Lower leg skin (tissue), 4 donors: ENCODE measurements around the gene CUL9. TPM values are rescaled to one million over a fixed set of nuclear protein-coding genes. Genes with fewer than 3 reads are reported as not detected.

Experiments used
- DNase-seq, 2 donors: peaks; one replicate each; pipeline ENCODE4 v3.0.0-alpha.2; 2019; ENCODE audit warnings: low spot score in 2 of 2
- H3K4me3 ChIP-seq: fragments of 200-600 bp; sonication (generic); 2 replicates; pipeline ENCODE4 v1.5.1; 2017; ENCODE audit warnings: mild to moderate bottlenecking, low read depth; ENCODE audit not compliant: poor library complexity, severe bottlenecking
- POLR2A ChIP-seq, 2 donors: fragments of 450-650 bp; IDR thresholded peaks; one replicate each; pipeline ENCODE4 v1.6.1; 2016 to 2017; ENCODE audit warnings: antibody characterized with exemption in 2 of 2, mild to moderate bottlenecking in 1 of 2, moderate library complexity in 1 of 2
- WGBS, 2 donors: methylation state at CpG; one replicate each; pipeline ENCODE4 v1.1.5; 2018; 5-methylcytosine and 5-hydroxymethylcytosine counted together
- intact Hi-C: fragments of 100-400 bp; cut with DNase I; formaldehyde crosslinking; loops from one replicate; pipeline ENCODE4 v1.15.0; 2023; ENCODE audit warnings: low total_unique reads
- total RNA-seq, 4 donors: library from RNA; depleted of rRNA; stranded (reverse); fragments of >200 nt; gene quantifications; one replicate each; pipeline ENCODE4 v1.1.0, GENCODE V29; 2016
- TF ChIP-seq, protein P1 (sequence below), 3 donors: fragments of 450-650 bp; IDR thresholded peaks; one replicate each; pipeline ENCODE4 v1.5.1; 2016; ENCODE audit warnings: antibody characterized with exemption in 3 of 3, mild to moderate bottlenecking in 3 of 3, moderate library complexity in 2 of 3

The CUL9 gene
- total RNA-seq, 4 donors from 2014 or later: 38.7 to 64.4 (median 47.4) TPM

DNA sequence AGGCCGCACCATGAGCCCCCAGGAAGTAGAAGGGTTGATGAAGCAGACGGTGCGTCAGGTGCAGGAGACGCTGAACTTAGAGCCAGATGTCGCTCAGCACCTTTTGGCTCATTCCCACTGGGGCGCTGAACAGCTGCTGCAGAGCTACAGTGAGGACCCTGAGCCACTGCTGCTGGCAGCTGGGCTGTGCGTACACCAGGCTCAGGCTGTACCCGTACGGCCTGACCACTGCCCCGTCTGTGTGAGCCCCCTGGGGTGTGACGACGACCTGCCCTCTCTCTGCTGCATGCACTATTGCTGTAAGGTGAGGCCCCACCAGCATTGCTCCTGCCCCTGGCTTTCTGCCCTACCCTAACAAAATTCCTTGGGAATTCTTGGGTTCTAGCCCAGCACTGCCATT is 34.2 kb downstream of the CUL9 start:
- no peak overlapping the region for H3K4me3 ChIP-seq
- TF ChIP-seq, protein P1, sequence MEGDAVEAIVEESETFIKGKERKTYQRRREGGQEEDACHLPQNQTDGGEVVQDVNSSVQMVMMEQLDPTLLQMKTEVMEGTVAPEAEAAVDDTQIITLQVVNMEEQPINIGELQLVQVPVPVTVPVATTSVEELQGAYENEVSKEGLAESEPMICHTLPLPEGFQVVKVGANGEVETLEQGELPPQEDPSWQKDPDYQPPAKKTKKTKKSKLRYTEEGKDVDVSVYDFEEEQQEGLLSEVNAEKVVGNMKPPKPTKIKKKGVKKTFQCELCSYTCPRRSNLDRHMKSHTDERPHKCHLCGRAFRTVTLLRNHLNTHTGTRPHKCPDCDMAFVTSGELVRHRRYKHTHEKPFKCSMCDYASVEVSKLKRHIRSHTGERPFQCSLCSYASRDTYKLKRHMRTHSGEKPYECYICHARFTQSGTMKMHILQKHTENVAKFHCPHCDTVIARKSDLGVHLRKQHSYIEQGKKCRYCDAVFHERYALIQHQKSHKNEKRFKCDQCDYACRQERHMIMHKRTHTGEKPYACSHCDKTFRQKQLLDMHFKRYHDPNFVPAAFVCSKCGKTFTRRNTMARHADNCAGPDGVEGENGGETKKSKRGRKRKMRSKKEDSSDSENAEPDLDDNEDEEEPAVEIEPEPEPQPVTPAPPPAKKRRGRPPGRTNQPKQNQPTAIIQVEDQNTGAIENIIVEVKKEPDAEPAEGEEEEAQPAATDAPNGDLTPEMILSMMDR (IDR thresholded peaks at IDR 0.05): no peak
- TF ChIP-seq POLR2A (IDR thresholded peaks at IDR 0.05): no peak
- WGBS, 2 donors: 90% methylated on average over 7 to 12 of the region's 12 CpGs
- intact Hi-C loops: no loop called here
- DNase-seq: no peak

DNA sequence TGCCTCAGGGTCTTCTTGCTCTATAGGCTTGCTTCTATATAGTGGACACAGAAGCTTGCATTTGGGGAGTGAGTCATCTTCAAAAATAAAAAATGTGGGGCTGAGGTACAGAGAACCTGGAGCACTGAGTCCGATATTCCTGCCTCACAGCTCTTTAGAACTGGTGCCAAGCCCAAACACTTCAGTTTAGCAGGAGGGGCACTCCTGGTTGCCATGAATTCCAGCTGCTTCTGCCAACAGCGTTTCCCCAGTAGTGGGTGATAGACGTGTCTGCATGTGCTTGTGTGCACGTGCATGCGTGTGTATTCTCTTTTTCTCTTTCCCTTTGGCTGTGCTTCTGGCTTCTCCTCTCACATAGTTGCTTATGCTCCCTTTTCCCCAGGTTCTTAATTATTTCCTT is 35.4 kb downstream of the CUL9 start:
- 57 to 62% methylated on average over 5 of the region's 5 CpGs for WGBS, 2 donors
- H3K4me3 ChIP-seq: no peak overlapping the region
- TF ChIP-seq POLR2A (IDR thresholded peaks at IDR 0.05): no peak
- TF ChIP-seq, protein P1 (IDR thresholded peaks at IDR 0.05): no peak
- no peak for DNase-seq
- intact Hi-C loops: no loop called here

DNA sequence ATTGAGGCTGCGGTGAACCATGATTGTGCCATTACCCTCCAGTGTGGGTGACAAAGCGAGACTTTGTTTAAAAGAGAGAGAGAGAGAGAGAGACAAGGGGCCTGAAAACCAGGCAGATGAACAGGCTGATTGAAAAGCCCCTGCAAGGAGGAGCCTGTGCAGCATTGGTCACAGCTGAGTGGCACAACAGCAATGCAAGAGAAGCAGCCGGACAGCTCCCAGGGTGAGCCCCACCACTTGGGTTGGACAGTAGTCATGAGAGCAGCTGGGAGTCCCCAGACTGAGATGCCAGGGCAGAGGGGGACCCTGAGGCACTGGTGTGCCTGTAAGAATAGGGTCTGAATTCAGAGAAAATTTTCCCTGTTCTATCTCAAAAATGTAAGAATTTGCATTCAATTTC is 37.1 kb downstream of the CUL9 start:
- H3K4me3 ChIP-seq: no peak overlapping the region
- TF ChIP-seq, protein P1 (IDR thresholded peaks at IDR 0.05): no peak
- no peak for TF ChIP-seq POLR2A (IDR thresholded peaks at IDR 0.05)
- intact Hi-C loops: no loop called here
- no peak for DNase-seq
- 95 to 96% methylated on average over 3 of the region's 3 CpGs for WGBS, 2 donors

DNA sequence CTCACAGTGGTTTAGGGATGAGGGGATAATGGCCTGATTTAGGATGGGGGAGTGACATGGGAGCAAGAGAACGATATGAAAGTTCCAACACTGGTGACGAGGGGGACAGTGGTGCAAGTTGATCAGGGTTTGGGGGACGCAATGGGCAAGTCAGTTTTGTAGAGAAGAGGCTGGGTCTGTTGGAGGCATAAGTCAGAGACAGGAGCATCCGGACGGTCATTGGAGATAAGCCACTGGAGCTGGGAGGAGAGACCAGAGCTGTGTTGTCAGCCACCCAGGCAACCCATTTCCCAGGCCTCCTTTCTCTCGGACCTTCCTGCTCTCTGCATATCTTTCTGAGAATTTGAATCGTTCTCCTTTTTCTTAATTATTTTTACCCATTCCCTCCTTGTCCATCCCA is 37.8 kb downstream of the CUL9 start:
- intact Hi-C loops: no loop called here
- no peak for TF ChIP-seq POLR2A (IDR thresholded peaks at IDR 0.05)
- TF ChIP-seq, protein P1 (IDR thresholded peaks at IDR 0.05): no peak
- 86 to 93% methylated on average over 7 of the region's 7 CpGs for WGBS, 2 donors
- no peak for DNase-seq
- no peak overlapping the region for H3K4me3 ChIP-seq

DNA sequence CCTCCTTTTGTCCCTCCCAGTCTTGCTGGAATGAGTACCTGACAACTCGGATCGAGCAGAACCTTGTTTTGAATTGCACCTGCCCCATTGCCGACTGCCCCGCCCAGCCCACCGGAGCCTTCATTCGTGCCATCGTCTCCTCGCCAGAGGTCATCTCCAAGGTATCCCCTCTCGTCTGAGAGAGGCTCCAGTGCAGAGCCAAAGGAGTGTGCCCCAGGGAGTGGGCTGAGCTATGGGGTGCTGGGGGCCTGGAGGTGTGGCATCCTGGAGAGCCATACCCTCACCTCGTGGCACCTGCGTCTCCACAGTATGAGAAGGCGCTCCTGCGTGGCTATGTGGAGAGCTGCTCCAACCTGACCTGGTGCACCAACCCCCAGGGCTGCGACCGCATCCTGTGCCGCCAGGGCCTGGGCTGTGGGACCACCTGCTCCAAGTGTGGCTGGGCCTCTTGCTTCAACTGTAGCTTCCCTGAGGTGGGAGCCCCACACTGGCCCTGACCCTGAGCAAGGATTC is 38.5 kb downstream of the CUL9 start:
- no peak for DNase-seq
- 85 to 90% methylated on average over 16 of the region's 16 CpGs for WGBS, 2 donors
- H3K4me3 ChIP-seq: no peak overlapping the region
- intact Hi-C loops: no loop called here
- TF ChIP-seq, protein P1 (IDR thresholded peaks at IDR 0.05): no peak
- TF ChIP-seq POLR2A (IDR thresholded peaks at IDR 0.05): no peak
